ENCODE measurements around the gene ZNF14. TPM values are rescaled to one million over a fixed set of nuclear protein-coding genes. Genes with fewer than 3 reads are reported as not detected.
A peak's percentile ranks its signal among the peaks of the same experiment; 100 is the strongest.

Gene ZNF14
- total and polyA plus RNA-seq, 9 of the 15 experiments (the other 6 are each of a cell fraction or from before 2014, with no cell fraction given) = 1.9 to 7.0 (median 4.0) TPM

GRCh38 chr19:19663256-19664120, 69.4 kb downstream of the ZNF14 start, which contains the start of gene ATP13A1 (continued):
- TF ChIP-seq ZZZ3 (IDR thresholded peaks at IDR 0.05) (no peak), ZNF77 (CRISPR knock-in tag; IDR thresholded peaks at IDR 0.05) (no peak), ZNF134 (CRISPR knock-in tag; conservative IDR thresholded peaks at IDR 0.05) (peak; percentile 61; the same call in 1 of the 2 replicates), HNRNPLL (IDR thresholded peaks at IDR 0.05; ENCODE audit: low read depth, low read length, poor library complexity, severe bottlenecking) (peak; percentile 41), SAFB2 (IDR thresholded peaks at IDR 0.05; ENCODE audit: borderline replicate concordance, low read depth, low read length, severe bottlenecking) (no peak), POLR2H (tag; IDR thresholded peaks at IDR 0.05; ENCODE audit: low read depth) (peak; percentile 82), ZNF253 (CRISPR knock-in tag; conservative IDR thresholded peaks at IDR 0.05) (no peak), BRF1 (IDR thresholded peaks at IDR 0.05; ENCODE audit: borderline replicate concordance, extremely low read depth, insufficient read length) (no peak), RERE (CRISPR knock-in tag; IDR thresholded peaks at IDR 0.05; ENCODE audit: borderline replicate concordance) (no peak), ZNF76 (CRISPR knock-in tag; IDR thresholded peaks at IDR 0.05; ENCODE audit: borderline replicate concordance) (0 out of 2 replicates have a peak, but pooled peaks have one; percentile 68), CGGBP1 (CRISPR knock-in tag; IDR thresholded peaks at IDR 0.05) (no peak), MTA2 (IDR thresholded peaks at IDR 0.05; ENCODE audit: low read depth) (no peak), ZBTB49 (CRISPR knock-in tag; IDR thresholded peaks at IDR 0.05; ENCODE audit: borderline replicate concordance) (no peak), KHSRP (IDR thresholded peaks at IDR 0.05) (no peak), ZNF655 (CRISPR knock-in tag; IDR thresholded peaks at IDR 0.05) (no peak), RBBP5 (IDR thresholded peaks at IDR 0.05; ENCODE audit: borderline replicate concordance, insufficient read depth, low read length, poor library complexity, severe bottlenecking) (peak; percentile 97), ZNF311 (CRISPR knock-in tag; IDR thresholded peaks at IDR 0.05) (no peak), POLR3G (IDR thresholded peaks at IDR 0.05; ENCODE audit: extremely low read depth, insufficient read length, insufficient replicate concordance) (no peak)

All from K562 (cell line).